Esophagus squamous epithelium (tissue), 5 donors: Measurements from ENCODE around the gene PPFIBP1. TPM values are rescaled to one million over a fixed set of nuclear protein-coding genes. Genes with fewer than 3 reads are reported as not detected.

ENCODE experiments used
- DNase-seq: peaks from one replicate; lab custom pipeline; 2025; lab: John Stamatoyannopoulos, UW
- H3K27ac ChIP-seq, 4 donors: fragments of 200-600 bp; sonication (generic); one replicate each; pipeline ENCODE4 v1.5.1; 2016 to 2019; ENCODE audit warnings: mild to moderate bottlenecking in 1 of 4
- H3K27me3 ChIP-seq, 4 donors: fragments of 200-600 bp; sonication (generic); 1 replicate in 3 of 4; 2 replicates in 1 of 4; pipeline versions ENCODE4 v1.5.1 to v1.6.0; 2017 to 2021; ENCODE audit warnings: antibody characterized with exemption in 1 of 4
- H3K36me3 ChIP-seq, 3 donors: fragments of 200-600 bp; sonication (generic); one replicate each; pipeline ENCODE4 v1.5.1; 2016 to 2019
- H3K4me1 ChIP-seq, 3 donors: fragments of 200-600 bp; sonication (generic); one replicate each; pipeline ENCODE4 v1.5.1; 2017 to 2019
- H3K4me3 ChIP-seq, 4 donors: fragments of 200-600 bp; sonication (generic); 1 replicate in 3 of 4; 2 replicates in 1 of 4; pipeline ENCODE4 v1.5.1; 2016 to 2019; ENCODE audit warnings: mild to moderate bottlenecking in 2 of 4, moderate library complexity in 1 of 4
- H3K9me3 ChIP-seq, 3 donors: fragments of 200-600 bp; sonication (generic); one replicate each; pipeline ENCODE4 v1.5.1; 2016 to 2019
- CTCF ChIP-seq, 6 experiments: fragments of 450-650 bp in 4 of 6; fragments of 200-600 bp in 2 of 6; sonication (generic) in 2 of 6; IDR thresholded peaks; one replicate each; pipeline ENCODE4 v1.5.1; 2016 to 2019; ENCODE audit warnings: antibody characterized with exemption in 6 of 6, mild to moderate bottlenecking in 4 of 6, moderate library complexity in 4 of 6
- POLR2A ChIP-seq, 4 donors: fragments of 450-650 bp; IDR thresholded peaks; one replicate each; pipeline ENCODE4 v1.6.1; 2017; ENCODE audit warnings: antibody characterized with exemption in 4 of 4, mild to moderate bottlenecking in 4 of 4, moderate library complexity in 3 of 4
- WGBS, 2 donors: methylation state at CpG; one replicate each; pipeline ENCODE4 v1.1.5; 2018; 5-methylcytosine and 5-hydroxymethylcytosine counted together
- intact Hi-C: fragments of 100-400 bp; cut with DNase I; formaldehyde crosslinking; loops from one replicate; pipeline ENCODE4 v1.15.0; 2022
- total RNA-seq, 4 donors: library from RNA; depleted of rRNA; stranded (reverse); fragments of >200 nt; gene quantifications; one replicate each; pipeline ENCODE4 v1.1.0, GENCODE V29; 2016
- donor health status: DM: yes; HTN: yes; CAD: no.

The PPFIBP1 gene
- total RNA-seq, 4 donors from 2014 or later = 41.9 to 62.6 (median 46.7) TPM

DNA sequence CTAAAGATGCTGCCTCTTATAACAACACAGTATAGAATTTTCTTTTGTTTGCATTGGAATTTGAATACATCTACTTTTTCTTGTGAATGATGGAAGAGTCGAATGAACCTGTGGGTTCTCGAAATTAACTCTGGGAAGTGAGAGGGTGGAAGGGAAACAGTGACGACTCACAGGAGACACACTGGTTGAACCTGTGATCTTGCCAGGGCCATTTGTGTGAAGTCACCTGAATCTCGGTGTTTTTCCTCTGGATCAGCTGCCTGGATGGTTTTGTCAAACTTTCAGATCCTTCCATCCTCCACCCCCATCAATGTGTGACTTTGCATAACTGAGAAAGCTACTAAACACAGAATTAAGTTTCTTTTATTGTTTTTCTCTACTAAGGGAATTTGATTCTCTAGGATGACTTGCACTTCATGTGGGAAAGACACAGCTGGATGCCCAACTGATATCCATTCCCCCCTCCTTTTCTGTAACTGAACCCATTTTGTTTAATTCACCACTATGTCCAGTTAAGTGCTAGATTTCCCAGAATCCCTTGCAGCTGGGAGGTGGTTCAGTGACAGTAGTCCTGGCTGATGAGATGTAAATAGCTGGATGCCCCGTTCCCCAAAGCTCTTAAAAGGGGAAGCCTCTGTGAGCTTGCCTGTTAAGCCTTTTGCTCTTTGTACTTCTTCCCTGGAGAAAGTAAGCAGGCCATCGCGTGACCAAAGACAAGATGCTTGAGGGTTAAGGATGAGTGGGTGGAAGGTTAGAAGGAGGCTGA is 6.3 kb downstream of the PPFIBP1 start:
- DNase-seq = no peak
- H3K27ac ChIP-seq = peak overlapping the region in 1 of 4 donors; percentile 10
- no peaks in the 10 kb centered on the region for H3K9me3 ChIP-seq
- no peaks in the 10 kb centered on the region for H3K27me3 ChIP-seq
- TF ChIP-seq CTCF (IDR thresholded peaks at IDR 0.05) (no peak), POLR2A (IDR thresholded peaks at IDR 0.05) (no peak)
- H3K36me3 ChIP-seq = peaks cover 0 to 1% (median 0%) of the 10 kb centered on the region in 3 donors
- intact Hi-C loops = no loop called here
- H3K4me3 ChIP-seq = no peak overlapping the region
- WGBS, 2 donors = 57 to 70% methylated on average over 7 of the region's 7 CpGs
- peaks cover 3 to 53% (median 7%) of the 10 kb centered on the region in 3 donors for H3K4me1 ChIP-seq

DNA sequence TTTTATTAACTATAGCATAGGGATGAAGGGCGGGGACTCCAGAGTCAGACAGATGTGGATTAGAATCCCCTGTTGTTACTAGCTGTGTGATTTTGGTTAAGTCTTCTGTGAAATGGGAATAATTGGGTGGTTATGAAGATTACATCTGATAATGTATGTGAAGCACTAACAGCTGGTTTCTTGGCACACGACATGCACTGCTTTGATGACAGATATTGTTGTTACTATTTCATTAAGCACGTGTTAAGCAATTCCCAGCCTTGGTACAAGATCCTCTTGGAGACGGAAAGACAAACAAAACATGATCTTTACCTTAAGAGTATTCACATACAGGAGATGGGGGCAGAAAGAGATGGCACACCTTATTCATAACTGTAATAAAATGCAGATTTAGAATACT is 7.9 kb downstream of the PPFIBP1 start:
- Histone ChIP-seq H3K4me1 (peaks cover 0 to 38% (median 3%) of the 10 kb centered on the region in 3 donors), H3K27ac (no peak overlapping the region), H3K36me3 (peaks cover 0 to 17% (median 0%) of the 10 kb centered on the region in 3 donors), H3K27me3 (no peaks in the 10 kb centered on the region), H3K4me3 (no peak overlapping the region), H3K9me3 (no peaks in the 10 kb centered on the region)
- TF ChIP-seq CTCF (IDR thresholded peaks at IDR 0.05) (no peak), POLR2A (IDR thresholded peaks at IDR 0.05) (no peak)
- intact Hi-C loops = no loop called here
- WGBS, 2 donors = 61 to 74% methylated on average over 4 of the region's 4 CpGs
- DNase-seq = no peak

DNA sequence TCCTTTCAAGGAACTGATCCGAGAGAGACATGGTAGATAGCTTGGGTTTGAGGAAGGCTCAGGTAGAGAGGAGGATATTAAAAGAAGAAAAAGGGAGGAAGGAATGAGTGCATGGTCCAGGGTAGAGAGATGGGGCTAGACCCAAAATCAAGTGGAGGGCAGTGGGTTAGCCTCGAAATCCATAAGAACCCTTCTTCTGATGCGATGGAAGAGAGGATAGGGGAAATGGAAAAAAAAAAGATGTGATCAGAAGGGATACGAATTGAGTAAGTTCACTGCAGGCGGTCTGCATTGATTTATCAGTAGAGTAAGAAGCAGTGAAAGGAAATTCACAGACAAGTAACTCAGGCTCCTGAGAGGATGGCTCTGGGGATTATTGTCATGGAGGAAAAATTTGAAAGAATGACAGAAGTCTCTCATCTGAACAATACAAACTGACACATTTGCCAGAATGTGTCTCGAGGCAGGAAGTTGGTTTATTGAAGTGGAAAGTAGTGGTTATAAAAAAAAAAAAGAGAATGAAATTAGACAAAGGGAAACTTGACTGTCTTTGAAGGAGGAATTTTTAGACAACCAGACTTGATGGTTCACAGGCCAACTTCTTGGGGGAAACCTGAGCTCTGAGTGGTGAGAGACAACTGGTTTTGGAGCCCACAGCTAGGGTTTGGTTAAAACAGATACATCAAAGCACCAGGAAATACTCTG is 10.2 kb downstream of the PPFIBP1 start:
- Histone ChIP-seq H3K4me1 (peaks cover 7 to 38% (median 8%) of the 10 kb centered on the region in 3 donors), H3K27me3 (no peaks in the 10 kb centered on the region), H3K27ac (no peak overlapping the region), H3K4me3 (no peak overlapping the region), H3K36me3 (peaks cover 0 to 24% (median 0%) of the 10 kb centered on the region in 3 donors), H3K9me3 (no peaks in the 10 kb centered on the region)
- TF ChIP-seq POLR2A (IDR thresholded peaks at IDR 0.05) (no peak), CTCF (IDR thresholded peaks at IDR 0.05) (no peak)
- intact Hi-C loops = no loop called here
- WGBS, 2 donors = 60 to 80% methylated on average over 6 of the region's 6 CpGs
- no peak for DNase-seq

DNA sequence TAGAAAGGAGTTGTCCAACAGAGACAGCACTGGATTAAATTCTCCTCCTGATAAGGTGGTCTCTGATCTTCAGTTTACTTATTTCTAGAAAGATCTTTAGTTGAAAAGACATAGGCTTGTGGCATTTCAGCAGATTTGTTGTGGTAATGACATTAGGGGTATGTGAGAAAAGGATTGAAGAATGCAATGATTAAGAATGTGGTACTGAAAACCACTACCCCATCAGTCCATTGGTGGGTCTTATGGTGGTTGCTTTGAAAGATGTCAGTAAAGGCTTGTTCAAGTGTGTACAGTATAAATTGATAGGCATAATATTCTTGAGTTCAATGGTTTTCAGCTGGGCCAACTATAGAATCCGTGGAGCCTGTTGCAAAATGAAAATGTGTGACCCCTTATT is 10.8 kb downstream of the PPFIBP1 start:
- Histone ChIP-seq H3K9me3 (no peaks in the 10 kb centered on the region), H3K4me3 (no peak overlapping the region), H3K36me3 (peaks cover 0 to 24% (median 0%) of the 10 kb centered on the region in 3 donors), H3K27me3 (no peaks in the 10 kb centered on the region), H3K27ac (no peak overlapping the region), H3K4me1 (peaks cover 7 to 43% (median 11%) of the 10 kb centered on the region in 3 donors)
- intact Hi-C loops = no loop called here
- 89% methylated on average over 1 of the region's 1 CpG for WGBS, 2 donors
- DNase-seq = no peak
- TF ChIP-seq CTCF (IDR thresholded peaks at IDR 0.05) = no peak
- no peak for TF ChIP-seq POLR2A (IDR thresholded peaks at IDR 0.05)

DNA sequence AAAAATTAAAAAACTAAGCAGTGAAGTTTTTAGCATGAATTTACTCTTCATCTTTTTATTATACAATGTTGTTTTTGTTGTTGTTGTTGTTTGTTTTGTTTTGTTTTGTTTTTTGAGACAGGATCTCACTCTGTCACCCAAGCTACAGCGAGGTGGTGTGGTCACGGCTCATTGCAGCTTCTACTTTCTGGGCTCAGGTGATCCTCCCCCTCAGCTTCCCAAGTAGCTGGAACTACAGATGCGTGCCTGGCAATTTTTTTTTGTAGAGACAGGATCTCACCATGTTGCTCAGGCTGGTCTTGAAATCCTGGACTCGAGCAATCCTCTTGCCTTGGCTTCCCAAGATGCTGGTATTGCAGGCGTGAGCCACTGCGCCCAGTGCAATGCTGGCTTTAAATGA is 11.3 kb downstream of the PPFIBP1 start:
- H3K27ac ChIP-seq = no peak overlapping the region
- H3K4me1 ChIP-seq = peaks cover 6 to 42% (median 11%) of the 10 kb centered on the region in 3 donors
- H3K27me3 ChIP-seq = no peaks in the 10 kb centered on the region
- no peaks in the 10 kb centered on the region for H3K9me3 ChIP-seq
- no peak for DNase-seq
- TF ChIP-seq POLR2A (IDR thresholded peaks at IDR 0.05) = no peak
- TF ChIP-seq CTCF (IDR thresholded peaks at IDR 0.05) = no peak
- H3K4me3 ChIP-seq = no peak overlapping the region
- intact Hi-C loops = no loop called here
- 91 to 94% methylated on average over 6 of the region's 6 CpGs for WGBS, 2 donors
- H3K36me3 ChIP-seq = peaks cover 0 to 24% (median 0%) of the 10 kb centered on the region in 3 donors
